NB4 (cell line): ENCODE measurements around the gene DNAJC27.
A peak's percentile ranks its signal among the peaks of the same experiment; 100 is the strongest.

Source experiments
- DNase-seq: peaks from one replicate; pipeline ENCODE4 v3.0.0; 2010; ENCODE audit warnings: low read depth
- H3K4me3 ChIP-seq: one replicate; pipeline ENCODE4 v1.5.1; 2011; ENCODE audit warnings: mild to moderate bottlenecking, low read depth, low read length, moderate library complexity
- CTCF ChIP-seq: IDR thresholded peaks from one replicate; pipeline ENCODE4 v1.5.1; 2012; ENCODE audit warnings: low read depth, low read length
- MAX ChIP-seq: IDR thresholded peaks from 2 replicates; pipeline ENCODE4 v1.6.1; 2011; ENCODE audit warnings: low read depth, low read length
- MYC ChIP-seq: IDR thresholded peaks from 2 replicates; pipeline ENCODE4 v1.6.1; 2011; ENCODE audit warnings: low read depth, low read length
- POLR2A ChIP-seq: IDR thresholded peaks from 2 replicates; pipeline ENCODE4 v1.6.1; 2011; ENCODE audit warnings: mild to moderate bottlenecking; ENCODE audit not compliant: insufficient read length; ENCODE audit errors: extremely low read depth

The DNAJC27 gene

GRCh38 chr2:24907116-24907515, 64.6 kb downstream of the DNAJC27 start:
- peak; percentile 58 for DNase-seq
- no peak for TF ChIP-seq CTCF
- no peak for TF ChIP-seq MYC
- TF ChIP-seq MAX = no peak
- TF ChIP-seq POLR2A = no peak
- H3K4me3 ChIP-seq = no peak overlapping the region

GRCh38 chr2:24906466-24906865, 65.3 kb downstream of the DNAJC27 start:
- H3K4me3 ChIP-seq = no peak overlapping the region
- no peak for DNase-seq
- TF ChIP-seq POLR2A (no peak), MAX (no peak), MYC (no peak), CTCF (no peak)

GRCh38 chr2:24903161-24904103, 68.3 kb downstream of the DNAJC27 start:
- no peak for TF ChIP-seq POLR2A
- no peak for TF ChIP-seq MYC
- TF ChIP-seq CTCF = no peak
- TF ChIP-seq MAX = no peak
- H3K4me3 ChIP-seq = no peak overlapping the region
- no peak for DNase-seq

GRCh38 chr2:24899361-24899910, 72.3 kb downstream of the DNAJC27 start:
- TF ChIP-seq MAX = no peak
- TF ChIP-seq POLR2A = no peak
- TF ChIP-seq MYC = no peak
- no peak for TF ChIP-seq CTCF
- H3K4me3 ChIP-seq = no peak overlapping the region
- no peak for DNase-seq

GRCh38 chr2:24898122-24899109, 73.3 kb downstream of the DNAJC27 start:
- DNase-seq = no peak
- TF ChIP-seq CTCF = no peak
- no peak for TF ChIP-seq POLR2A
- TF ChIP-seq MAX = no peak
- TF ChIP-seq MYC = no peak
- H3K4me3 ChIP-seq = no peak overlapping the region
